Astrocyte (in vitro differentiated cells and primary cell): ENCODE measurements around the gene HPN.

Source experiments
- CTCF ChIP-seq: IDR thresholded peaks from 2 replicates; pipeline ENCODE4 v1.5.1; 2011; ENCODE audit warnings: low read depth, mild to moderate bottlenecking, inconsistent platforms, low read length, moderate library complexity; ENCODE audit not compliant: insufficient read depth
- EZH2 ChIP-seq: IDR thresholded peaks from 2 replicates; pipeline ENCODE4 v1.6.1; 2012; ENCODE audit warnings: mild to moderate bottlenecking, low read length, inconsistent platforms; ENCODE audit not compliant: insufficient read depth

GRCh38 chr19:35052599-35053190 is 11.2 kb downstream of the HPN start:
- TF ChIP-seq CTCF (no peak), EZH2 (no peak)
